Nephron (organoid): Measurements from ENCODE around the gene ADAMTS14.
A peak's percentile ranks its signal among the peaks of the same experiment; 100 is the strongest.
"Not testable (repeated sequence)": the region's sequence is repeated elsewhere in the genome, so short reads cannot be mapped to it uniquely, and the experiment has no call there.

Experiments
- H3K27ac Mint-ChIP-seq, 3 experiments: 2 replicates each; pipeline ENCODE4 v1.8.0; 2020; ENCODE audit warnings: mixed read lengths in 3 of 3, mild to moderate bottlenecking in 2 of 3, moderate library complexity in 1 of 3
- H3K27me3 Mint-ChIP-seq: 2 replicates; pipeline ENCODE4 v1.8.0; 2021; ENCODE audit warnings: low read depth, mild to moderate bottlenecking, moderate library complexity, mixed read lengths
- H3K36me3 Mint-ChIP-seq: 2 replicates; pipeline ENCODE4 v1.8.0; 2020; ENCODE audit warnings: low read depth, mixed read lengths
- H3K4me1 Mint-ChIP-seq: 2 replicates; pipeline ENCODE4 v1.8.0; 2020; ENCODE audit warnings: mixed read lengths
- H3K4me3 Mint-ChIP-seq, 3 experiments: 2 replicates each; pipeline ENCODE4 v1.8.0; 2020; ENCODE audit warnings: mild to moderate bottlenecking in 3 of 3, mixed read lengths in 3 of 3, moderate library complexity in 2 of 3
- H3K9me3 Mint-ChIP-seq: 2 replicates; pipeline ENCODE4 v1.8.0; 2020; ENCODE audit warnings: mixed read lengths
- TF ChIP-seq, protein P1 (sequence below), 3 experiments: fragments of 200-600 bp; sonication (generic); IDR thresholded peaks; one replicate each; pipeline ENCODE4 v1.5.0; 2021; ENCODE audit warnings: antibody characterized with exemption in 3 of 3; ENCODE audit not compliant: unreplicated experiment in 3 of 3

The ADAMTS14 gene

GRCh38 chr10:70661623-70662361 is 10.5 kb upstream of the ADAMTS14 start:
- H3K4me3 Mint-ChIP-seq = no peak overlapping the region

GRCh38 chr10:70662362-70663220 is 9.7 kb upstream of the ADAMTS14 start:
- TF ChIP-seq, protein P1, sequence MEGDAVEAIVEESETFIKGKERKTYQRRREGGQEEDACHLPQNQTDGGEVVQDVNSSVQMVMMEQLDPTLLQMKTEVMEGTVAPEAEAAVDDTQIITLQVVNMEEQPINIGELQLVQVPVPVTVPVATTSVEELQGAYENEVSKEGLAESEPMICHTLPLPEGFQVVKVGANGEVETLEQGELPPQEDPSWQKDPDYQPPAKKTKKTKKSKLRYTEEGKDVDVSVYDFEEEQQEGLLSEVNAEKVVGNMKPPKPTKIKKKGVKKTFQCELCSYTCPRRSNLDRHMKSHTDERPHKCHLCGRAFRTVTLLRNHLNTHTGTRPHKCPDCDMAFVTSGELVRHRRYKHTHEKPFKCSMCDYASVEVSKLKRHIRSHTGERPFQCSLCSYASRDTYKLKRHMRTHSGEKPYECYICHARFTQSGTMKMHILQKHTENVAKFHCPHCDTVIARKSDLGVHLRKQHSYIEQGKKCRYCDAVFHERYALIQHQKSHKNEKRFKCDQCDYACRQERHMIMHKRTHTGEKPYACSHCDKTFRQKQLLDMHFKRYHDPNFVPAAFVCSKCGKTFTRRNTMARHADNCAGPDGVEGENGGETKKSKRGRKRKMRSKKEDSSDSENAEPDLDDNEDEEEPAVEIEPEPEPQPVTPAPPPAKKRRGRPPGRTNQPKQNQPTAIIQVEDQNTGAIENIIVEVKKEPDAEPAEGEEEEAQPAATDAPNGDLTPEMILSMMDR (IDR thresholded peaks at IDR 0.05; ENCODE audit: unreplicated experiment in 3 of 3) = no peak
- Mint-ChIP-seq H3K36me3 (no peaks in the 10 kb centered on the region), H3K27ac (peak overlapping the region; percentile 68 to 98 (median 95)), H3K27me3 (no peaks in the 10 kb centered on the region), H3K4me1 (peaks cover 44% of the 10 kb centered on the region), H3K4me3 (peak overlapping the region in 1 of 3 experiments; percentile 47), H3K9me3 (peaks cover 18% of the 10 kb centered on the region)

More at GRCh38 chr10:70661623-70662361, 10.5 kb upstream of the ADAMTS14 start:
- Mint-ChIP-seq H3K36me3 (no peaks in the 10 kb centered on the region), H3K27me3 (no peaks in the 10 kb centered on the region), H3K27ac (peak overlapping the region; percentile 68 to 98 (median 95)), H3K9me3 (peaks cover 22% of the 10 kb centered on the region), H3K4me1 (peaks cover 42% of the 10 kb centered on the region)
- TF ChIP-seq, protein P1 (IDR thresholded peaks at IDR 0.05; ENCODE audit: unreplicated experiment in 3 of 3) = no peak

DNA sequence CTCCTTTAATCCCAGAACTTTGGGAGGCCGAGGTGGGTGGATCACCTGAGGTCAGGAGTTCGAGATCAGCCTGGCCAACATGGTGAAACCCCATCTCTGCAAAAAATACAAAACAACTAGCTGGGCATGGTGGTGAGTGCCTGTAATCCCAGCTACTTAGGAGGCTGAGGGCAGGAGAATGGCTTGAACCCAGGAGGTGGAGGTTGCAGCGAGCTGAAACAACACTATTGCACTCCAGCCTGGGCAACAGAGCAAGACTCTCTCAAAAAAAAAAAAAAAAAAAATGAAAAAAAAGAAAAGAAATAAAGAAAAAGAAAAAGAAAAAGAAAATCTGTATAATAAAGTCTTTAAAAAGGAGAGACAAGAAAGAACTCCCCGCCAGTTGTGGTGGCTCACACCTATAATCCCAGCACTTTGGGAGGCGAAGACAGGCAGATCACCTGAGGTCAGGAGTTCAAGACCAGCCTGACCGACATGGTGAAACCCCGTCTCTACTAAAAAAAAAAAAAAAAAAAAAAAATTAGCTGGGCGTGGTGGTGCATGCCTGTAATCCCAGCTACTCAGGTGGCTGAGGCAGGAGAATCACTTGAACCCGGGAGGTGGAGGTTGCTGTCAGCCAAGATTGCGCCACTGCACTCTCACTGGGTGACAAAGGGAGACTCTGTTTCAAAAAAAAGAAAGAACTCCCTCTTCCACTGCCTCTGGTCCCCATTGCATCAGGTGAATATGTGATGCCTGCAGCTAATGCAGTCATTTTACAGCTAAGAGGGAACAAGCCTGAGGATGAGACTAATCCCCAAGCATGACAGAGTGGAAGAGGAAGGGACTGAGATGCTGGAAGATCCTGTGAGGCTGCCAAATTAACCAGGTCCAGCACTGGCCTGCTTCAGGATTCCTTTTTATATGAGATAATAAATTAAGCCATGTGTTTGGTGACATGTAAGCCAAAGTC is 8.6 kb upstream of the ADAMTS14 start:
- H3K27me3 Mint-ChIP-seq, H3K4me3 Mint-ChIP-seq, H3K36me3 Mint-ChIP-seq: not testable (repeated sequence)
- peaks cover 52% of the 10 kb centered on the region for H3K4me1 Mint-ChIP-seq
- H3K9me3 Mint-ChIP-seq = peaks cover 11% of the 10 kb centered on the region
- H3K27ac Mint-ChIP-seq = peak overlapping the region; percentile 17 to 95 (median 87)

- Mint-ChIP-seq H3K4me1 (peaks cover 56% of the 10 kb centered on the region), H3K9me3 (peaks cover 2% of the 10 kb centered on the region), H3K27me3 (peaks cover 10% of the 10 kb centered on the region), H3K36me3 (no peaks in the 10 kb centered on the region), H3K27ac (peak overlapping the region; percentile 17 to 87 (median 77)), H3K4me3 (peak overlapping the region in 1 of 3 experiments; percentile 14)
- TF ChIP-seq, protein P1 (IDR thresholded peaks at IDR 0.05; ENCODE audit: unreplicated experiment in 3 of 3) = no peak
These were observed 7.6 kb upstream of the ADAMTS14 start for GRCh38 chr10:70664702-70665195.

GRCh38 chr10:70666960-70667798 is 5.1 kb upstream of the ADAMTS14 start:
- H3K4me3 Mint-ChIP-seq = no peak overlapping the region
- H3K27ac Mint-ChIP-seq = peak overlapping the region in 1 of 3 experiments; percentile 34
- TF ChIP-seq, protein P1 (IDR thresholded peaks at IDR 0.05; ENCODE audit: unreplicated experiment in 3 of 3) = no peak
- H3K27me3 Mint-ChIP-seq = peaks cover 23% of the 10 kb centered on the region
- peaks cover 59% of the 10 kb centered on the region for H3K4me1 Mint-ChIP-seq
- H3K9me3 Mint-ChIP-seq = peaks cover 2% of the 10 kb centered on the region
- H3K36me3 Mint-ChIP-seq = no peaks in the 10 kb centered on the region

DNA sequence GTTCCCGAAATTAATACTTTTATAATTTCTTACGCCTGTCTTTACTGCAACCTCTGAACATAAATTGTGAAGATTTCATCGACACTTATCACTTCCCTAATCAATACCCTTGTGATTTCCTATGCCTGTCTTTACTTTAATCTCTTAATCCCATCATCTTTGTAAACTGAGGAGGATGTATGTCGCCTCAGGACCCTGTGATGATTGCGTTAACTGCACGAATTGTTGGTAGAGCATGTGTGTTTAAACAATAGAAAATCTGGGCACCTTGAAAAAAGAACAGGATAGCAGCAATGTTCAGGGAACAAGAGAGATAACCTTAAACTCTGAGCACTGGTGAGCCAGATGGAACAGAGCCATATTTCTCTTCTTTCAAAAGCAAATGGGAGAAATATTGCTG is 4.5 kb upstream of the ADAMTS14 start:
- not testable (repeated sequence) for H3K36me3 Mint-ChIP-seq, H3K9me3 Mint-ChIP-seq, H3K4me3 Mint-ChIP-seq
- peak overlapping the region in 2 of 3 experiments; percentile 34 to 79 for H3K27ac Mint-ChIP-seq
- peaks cover 54% of the 10 kb centered on the region for H3K4me1 Mint-ChIP-seq
- H3K27me3 Mint-ChIP-seq = peaks cover 23% of the 10 kb centered on the region
